PC-9 (cell line): ENCODE results near the gene ERH. TPM values are rescaled to one million over a fixed set of nuclear protein-coding genes. Genes with fewer than 3 reads are reported as not detected.

ENCODE experiments used
- BruUV-seq: library from RNA; stranded (reverse); fragments of 400-500 nt; replicated peaks from 2 replicates; lab custom pipeline; 2021; lab: Mats Ljungman, UMichigan
- CTCF ChIA-PET: fragments of 300-600 bp; sonication (Branson Sonifier 250); formaldehyde crosslinking; loops from one replicate; lab custom pipeline; 2022; ENCODE audit warnings: antibody characterized with exemption; lab: Charles Lee
- POLR2A ChIA-PET: fragments of 300-600 bp; sonication (Branson Sonifier 250); formaldehyde crosslinking; loops from one replicate; lab custom pipeline; 2022; ENCODE audit warnings: antibody characterized with exemption; ENCODE audit not compliant: unreplicated experiment; lab: Charles Lee
- DNase-seq, 2 experiments: peaks; one replicate each; pipeline versions ENCODE4 v3.0.0 to v3.0.0-alpha.2; 2015 to 2022; ENCODE audit warnings: mixed read lengths in 1 of 2
- H2AFZ ChIP-seq: fragments of 200-600 bp; sonication (generic); 2 replicates; pipeline ENCODE4 v1.8.1; 2017; ENCODE audit warnings: antibody characterized with exemption
- H3F3A ChIP-seq: fragments of 200-600 bp; sonication (generic); 2 replicates; pipeline ENCODE4 v1.8.1; 2017; ENCODE audit warnings: antibody characterized with exemption, mild to moderate bottlenecking, low read depth; ENCODE audit not compliant: insufficient read depth
- H3K27ac ChIP-seq: fragments of 200-600 bp; sonication (generic); 2 replicates; pipeline ENCODE4 v1.6.1; 2016; ENCODE audit warnings: mixed run types
- H3K27me3 ChIP-seq: fragments of 200-600 bp; sonication (generic); 2 replicates; pipeline ENCODE4 v1.6.1; 2016; ENCODE audit warnings: low read depth, mixed run types; ENCODE audit not compliant: insufficient read depth
- H3K36me3 ChIP-seq: fragments of 200-600 bp; sonication (generic); 2 replicates; pipeline ENCODE4 v1.6.1; 2016; ENCODE audit warnings: low read depth, mixed run types
- H3K4me1 ChIP-seq: fragments of 200-600 bp; sonication (generic); replicated peaks from 2 replicates; pipeline ENCODE4 v1.6.1; 2016; ENCODE audit warnings: mixed run types; ENCODE audit not compliant: insufficient read depth
- H3K4me2 ChIP-seq: fragments of 200-600 bp; sonication (generic); 2 replicates; pipeline ENCODE4 v1.6.1; 2017; ENCODE audit warnings: mixed run types
- H3K4me3 ChIP-seq: fragments of 200-600 bp; sonication (generic); 2 replicates; pipeline ENCODE4 v1.6.1; 2016; ENCODE audit warnings: mixed run types
- H3K79me2 ChIP-seq: fragments of 200-600 bp; sonication (generic); 2 replicates; pipeline ENCODE4 v1.6.1; 2017; ENCODE audit warnings: low read depth, mixed run types
- H3K9me2 ChIP-seq: fragments of 200-600 bp; sonication (generic); 2 replicates; pipeline ENCODE4 v1.8.1; 2017; ENCODE audit warnings: mild to moderate bottlenecking; ENCODE audit not compliant: insufficient read depth
- H3K9me3 ChIP-seq: fragments of 200-600 bp; sonication (generic); 2 replicates; pipeline ENCODE4 v1.8.1; 2016; ENCODE audit warnings: low read depth; ENCODE audit not compliant: insufficient read depth
- H4K20me1 ChIP-seq: fragments of 200-600 bp; sonication (generic); 2 replicates; pipeline ENCODE4 v1.8.1; 2017; ENCODE audit not compliant: insufficient read depth
- CTCF ChIP-seq: fragments of 200-600 bp; sonication (generic); conservative IDR thresholded peaks from 2 replicates; pipeline ENCODE4 v1.6.1; 2017; ENCODE audit warnings: mixed run types, antibody characterized with exemption, mild to moderate bottlenecking, moderate library complexity
- EZH2 ChIP-seq: fragments of 200-600 bp; sonication (generic); IDR thresholded peaks from 2 replicates; pipeline ENCODE4 v1.8.0; 2017; ENCODE audit warnings: antibody characterized with exemption, low read depth
- intact Hi-C: fragments of 100-400 bp; cut with micrococcal nuclease; formaldehyde crosslinking; loops from one replicate; pipeline ENCODE4 v1.10.0; 2022; ENCODE audit not compliant: unreplicated experiment
- total RNA-seq: library from RNA; stranded (reverse); gene quantifications from 2 replicates; pipeline ENCODE4 v1.2.3, GENCODE V29; 2021

The ERH gene
- total RNA-seq, 1 experiment from 2014 or later: 347 TPM

- H3K9me3 ChIP-seq: no peaks in the 10 kb centered on the region
- ChIA-PET CTCF (no interaction called here), POLR2A (no interaction called here)
- no peak overlapping the region for H2AFZ ChIP-seq
- H3F3A ChIP-seq: 0 out of 2 replicates have a peak, but pooled peaks cover 2% of the 10 kb centered on the region
- H3K4me3 ChIP-seq: no peak overlapping the region
- no peaks in the 10 kb centered on the region for H3K79me2 ChIP-seq
- no peak for TF ChIP-seq CTCF
- TF ChIP-seq EZH2: no peak
- no peaks in the 10 kb centered on the region for H3K36me3 ChIP-seq
- no peaks in the 10 kb centered on the region for H3K9me2 ChIP-seq
- no TSS peak for BruUV-seq
- intact Hi-C loops: no loop called here
- no peaks in the 10 kb centered on the region for H3K4me1 ChIP-seq
- H3K27ac ChIP-seq: no peak overlapping the region
- H3K4me2 ChIP-seq: no peak overlapping the region
- H4K20me1 ChIP-seq: no peaks in the 10 kb centered on the region
- 0 out of 2 replicates have a peak, but pooled peaks cover 7% of the 10 kb centered on the region for H3K27me3 ChIP-seq
- DNase-seq: no peak
These were observed 46.7 kb downstream of the ERH start for GRCh38 chr14:69351385-69351784.

GRCh38 chr14:69350892-69351291, 47.2 kb downstream of the ERH start:
- Histone ChIP-seq H3K9me2 (no peaks in the 10 kb centered on the region), H3K4me3 (no peak overlapping the region), H3K9me3 (no peaks in the 10 kb centered on the region), H3K4me2 (no peak overlapping the region), H2AFZ (no peak overlapping the region), H3K4me1 (no peaks in the 10 kb centered on the region), H3K79me2 (no peaks in the 10 kb centered on the region), H3F3A (0 out of 2 replicates have a peak, but pooled peaks cover 5% of the 10 kb centered on the region), H3K27ac (no peak overlapping the region), H3K27me3 (0 out of 2 replicates have a peak, but pooled peaks cover 7% of the 10 kb centered on the region), H3K36me3 (no peaks in the 10 kb centered on the region), H4K20me1 (no peaks in the 10 kb centered on the region)
- no peak for TF ChIP-seq CTCF
- TF ChIP-seq EZH2: no peak
- CTCF ChIA-PET: no interaction called here
- no peak for DNase-seq
- intact Hi-C loops: no loop called here
- no TSS peak for BruUV-seq
- POLR2A ChIA-PET: no interaction called here

- Histone ChIP-seq H3K4me1 (no peaks in the 10 kb centered on the region), H3K9me2 (no peaks in the 10 kb centered on the region), H3K79me2 (no peaks in the 10 kb centered on the region), H3K4me3 (no peak overlapping the region), H3F3A (0 out of 2 replicates have a peak, but pooled peaks cover 5% of the 10 kb centered on the region), H3K4me2 (no peak overlapping the region), H3K36me3 (no peaks in the 10 kb centered on the region), H3K27me3 (0 out of 2 replicates have a peak, but pooled peaks cover 7% of the 10 kb centered on the region), H2AFZ (no peak overlapping the region), H4K20me1 (no peaks in the 10 kb centered on the region), H3K27ac (no peak overlapping the region), H3K9me3 (no peaks in the 10 kb centered on the region)
- intact Hi-C loops: no loop called here
- TF ChIP-seq EZH2 (no peak), CTCF (no peak)
- no peak for DNase-seq
- BruUV-seq: no TSS peak
- ChIA-PET CTCF (no interaction called here), POLR2A (no interaction called here)
These were observed 48.9 kb downstream of the ERH start for GRCh38 chr14:69349091-69349777.
